GM21447 (cell line): ENCODE results near the gene MTERF4.

ENCODE experiments used
- ATAC-seq: cut with Tn5 transposase; IDR thresholded peaks from one replicate; pipeline ENCODE4 v1.9.1; 2021; ENCODE audit not compliant: unreplicated experiment

MTERF4 gene

GRCh38 chr2:241134711-241135110 is 32.6 kb upstream of the MTERF4 start:
- ATAC-seq: no peak

DNA sequence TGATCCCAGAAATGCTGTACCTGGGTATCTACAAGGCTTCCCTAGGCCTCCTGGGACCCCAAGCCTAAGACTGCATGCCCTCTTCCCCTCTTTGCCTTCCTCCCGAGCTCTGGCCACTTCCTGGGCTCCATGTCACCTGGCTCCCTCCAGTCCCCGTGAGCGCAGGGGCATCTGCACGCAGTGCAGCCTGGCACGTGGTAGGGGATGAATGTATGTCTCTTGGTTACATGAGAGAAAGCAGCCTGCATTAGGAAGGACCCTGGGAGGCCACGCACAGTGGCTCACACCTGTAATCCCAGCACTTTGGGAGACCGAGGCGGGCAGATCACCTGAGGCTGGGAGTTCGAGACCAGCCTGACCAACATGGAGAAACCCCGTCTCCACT is 31.3 kb upstream of the MTERF4 start:
- ATAC-seq: no peak

GRCh38 chr2:241132538-241133435 is 30.7 kb upstream of the MTERF4 start:
- ATAC-seq: no peak

DNA sequence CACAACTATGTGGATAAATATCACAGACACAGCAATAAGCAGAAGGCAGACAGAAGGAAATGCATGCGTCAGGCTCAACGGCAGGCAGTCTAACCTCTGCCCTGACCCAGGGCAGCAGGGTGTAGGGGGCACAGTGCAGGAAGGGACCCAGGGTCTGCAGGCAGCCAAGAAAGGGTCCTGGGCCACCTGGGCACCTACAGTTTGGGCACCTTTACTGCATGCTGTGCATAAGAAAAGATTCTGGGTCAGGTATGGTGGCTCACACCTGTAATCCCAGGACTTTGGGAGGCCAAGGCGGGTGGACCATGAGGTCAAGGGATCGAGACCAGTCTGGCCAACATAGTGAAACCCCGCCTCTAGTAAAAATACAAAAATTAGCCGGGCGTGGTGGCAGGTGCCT is 29.4 kb upstream of the MTERF4 start:
- no peak for ATAC-seq

DNA sequence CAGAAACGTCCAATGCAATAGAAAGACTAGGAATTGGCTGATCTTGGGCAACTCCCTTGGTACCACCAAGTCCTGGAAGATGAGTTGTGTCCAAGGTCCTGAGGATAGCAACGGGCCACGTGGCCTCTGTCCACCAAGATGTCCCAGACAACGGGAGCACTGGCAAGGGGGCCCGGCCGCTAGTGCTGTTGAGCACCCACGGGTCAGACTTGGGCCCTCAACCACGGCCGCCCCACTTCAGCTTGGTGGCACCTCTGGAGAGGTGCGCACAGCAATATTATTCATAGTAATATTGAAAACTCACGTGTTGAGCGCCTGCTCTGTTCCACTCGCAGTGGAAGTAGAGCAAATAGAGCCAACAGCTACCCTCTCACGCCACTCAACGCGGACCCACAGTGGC is 28.2 kb upstream of the MTERF4 start:
- no peak for ATAC-seq

- no peak for ATAC-seq
Measured at GRCh38 chr2:241129086-241129871, 27.2 kb upstream of the MTERF4 start.

GRCh38 chr2:241128266-241128665 is 26.2 kb upstream of the MTERF4 start:
- no peak for ATAC-seq

- no peak for ATAC-seq
Measured at GRCh38 chr2:241126771-241127202, 24.7 kb upstream of the MTERF4 start.

DNA sequence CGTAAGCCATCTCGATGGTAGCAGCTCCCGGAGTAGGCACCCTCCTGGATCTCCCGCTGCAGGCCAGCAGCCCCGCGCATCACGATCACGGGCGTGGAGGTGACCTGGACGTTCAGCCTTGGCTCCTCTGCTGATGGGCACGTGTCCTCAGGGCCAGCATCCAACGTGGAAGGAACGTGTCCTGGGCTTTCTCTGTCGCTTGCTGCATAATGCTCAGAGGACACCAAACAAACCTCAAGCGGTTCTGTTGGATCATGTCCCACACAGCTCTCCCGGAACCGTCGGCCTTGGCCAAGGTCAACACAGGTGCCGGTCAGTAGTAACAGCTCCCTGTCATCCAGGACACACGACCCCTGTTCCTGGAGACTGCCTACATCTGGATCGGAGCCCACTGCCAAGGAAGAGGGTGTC is 24.1 kb upstream of the MTERF4 start:
- no peak for ATAC-seq

DNA sequence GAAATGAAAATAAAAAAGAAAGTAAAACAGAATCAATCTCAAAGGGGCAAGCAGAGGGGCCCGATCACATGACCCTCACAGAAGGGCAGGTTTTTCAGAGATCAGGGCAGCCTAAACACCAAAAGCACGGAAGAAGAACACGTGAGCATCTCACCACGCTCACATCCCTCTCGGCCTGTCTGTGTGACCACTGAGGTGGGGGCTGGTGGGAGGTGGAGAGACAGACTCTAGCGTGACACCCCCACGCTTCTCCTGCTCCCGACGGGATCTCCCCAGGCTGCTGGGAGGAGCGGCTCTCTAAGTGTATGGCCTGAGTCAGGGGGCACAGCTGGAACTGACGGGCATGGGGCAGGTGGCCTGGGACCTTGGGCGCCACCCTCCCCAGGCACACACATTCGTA is 23.5 kb upstream of the MTERF4 start:
- no peak for ATAC-seq

GRCh38 chr2:241123816-241124536 is 21.9 kb upstream of the MTERF4 start:
- no peak for ATAC-seq

DNA sequence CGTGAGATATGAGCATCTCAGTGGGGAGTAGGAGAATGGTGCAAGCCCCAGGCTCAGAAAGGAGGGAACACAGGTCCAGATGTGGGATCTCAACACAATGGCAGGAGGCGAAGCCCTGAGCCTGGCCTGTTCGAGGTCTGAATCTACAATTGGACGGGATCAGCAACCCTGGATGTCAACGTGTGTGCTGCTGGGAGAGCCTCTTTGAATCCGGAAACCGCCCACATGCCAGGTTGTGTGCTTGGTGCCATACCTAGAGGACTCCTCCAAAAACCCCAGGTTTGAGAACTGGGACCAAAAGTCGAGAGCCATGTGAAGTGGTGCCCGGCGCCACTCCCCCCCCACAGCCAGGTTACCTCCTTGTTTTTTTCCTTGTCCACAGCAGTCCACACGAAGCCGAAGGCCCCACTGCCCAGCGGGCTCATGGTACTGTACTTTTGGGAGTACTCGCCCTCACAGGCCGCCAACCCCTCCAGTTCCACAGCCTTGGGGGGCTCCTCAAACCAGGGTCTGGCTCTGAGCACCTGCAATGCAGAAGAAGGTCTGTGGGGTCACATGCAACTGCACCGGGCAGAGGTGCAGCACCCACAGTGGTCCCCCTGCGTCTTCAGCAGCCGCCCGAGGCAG is 20.4 kb upstream of the MTERF4 start:
- no peak for ATAC-seq

DNA sequence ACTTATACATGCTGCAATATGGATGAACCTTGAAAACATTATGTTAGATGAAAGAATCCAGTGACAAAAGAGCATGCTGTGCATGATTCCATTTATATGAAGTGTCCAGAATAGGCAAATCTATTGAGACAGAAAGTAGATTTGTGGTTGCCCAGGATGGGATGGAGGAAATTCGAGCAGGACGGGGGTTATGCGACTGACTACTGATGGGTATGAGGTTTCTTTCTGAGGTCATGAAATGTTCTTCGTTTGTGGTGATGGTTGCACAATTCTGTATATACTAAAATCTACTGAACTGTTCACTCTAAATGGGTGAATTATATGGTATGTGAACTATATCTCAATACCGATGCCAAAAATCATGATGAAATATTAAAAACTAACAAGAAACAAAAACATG is 18.9 kb upstream of the MTERF4 start:
- no peak for ATAC-seq

GRCh38 chr2:241120440-241120839 is 18.4 kb upstream of the MTERF4 start:
- ATAC-seq: no peak

DNA sequence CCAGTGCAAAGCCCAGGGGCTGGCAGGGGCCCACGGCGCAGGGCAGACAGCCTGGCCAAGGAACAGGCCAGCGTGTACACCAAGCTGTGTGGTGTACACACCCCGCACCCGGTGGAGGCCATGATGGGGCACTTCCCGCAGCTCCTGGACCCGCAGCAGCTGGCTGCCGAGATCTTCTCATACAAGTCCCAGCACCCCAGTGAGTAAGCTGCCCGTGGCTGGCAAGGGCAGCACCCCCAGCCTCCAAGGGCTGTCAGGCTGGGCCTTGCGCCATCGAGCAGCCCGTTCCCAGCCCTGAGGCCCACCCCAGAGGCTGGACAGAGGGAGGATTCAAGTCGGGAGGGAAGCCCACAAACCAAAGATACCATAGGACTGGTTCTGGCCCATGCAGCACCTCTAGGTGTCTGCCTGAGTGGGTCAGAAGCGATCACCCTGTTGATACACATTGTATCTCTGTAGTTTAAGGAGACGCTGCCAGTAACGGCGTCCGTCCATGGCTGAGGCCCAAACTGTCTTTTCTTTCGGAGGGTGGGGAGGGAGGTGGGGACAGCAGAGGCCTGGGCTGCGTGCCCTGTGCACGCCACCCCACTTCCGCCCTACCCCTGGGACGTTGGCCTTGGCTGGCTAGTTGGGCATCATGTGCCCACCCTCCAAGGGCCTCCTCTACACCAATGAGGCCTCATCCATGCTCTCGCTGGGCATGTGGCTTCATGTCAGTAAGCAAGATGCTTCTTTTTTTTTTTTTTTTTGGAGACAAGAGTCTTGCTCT is 16.8 kb upstream of the MTERF4 start:
- ATAC-seq: no peak

- no peak for ATAC-seq
Measured at GRCh38 chr2:241116606-241117560, 14.8 kb upstream of the MTERF4 start.

- ATAC-seq: no peak
Measured at GRCh38 chr2:241115361-241115760, 13.3 kb upstream of the MTERF4 start.

DNA sequence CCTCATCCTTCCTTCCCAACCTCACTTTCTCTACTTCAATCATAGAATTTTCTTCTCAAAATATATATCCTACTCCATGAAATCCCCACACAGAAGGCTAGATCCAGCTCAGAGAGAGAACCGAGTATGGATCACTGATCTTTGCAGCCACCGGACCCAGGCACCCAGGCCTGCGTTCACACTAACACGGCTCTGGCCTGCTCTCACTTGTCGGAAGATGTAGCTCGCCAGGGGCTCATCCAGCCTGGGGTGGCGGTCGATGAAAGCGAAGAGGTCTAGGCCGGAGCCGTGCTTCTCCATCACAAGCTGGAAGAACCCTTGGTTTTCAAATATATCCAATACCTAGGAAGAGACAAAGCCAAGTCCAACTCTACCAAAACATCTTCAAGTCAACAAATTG is 12.7 kb upstream of the MTERF4 start:
- ATAC-seq: no peak

DNA sequence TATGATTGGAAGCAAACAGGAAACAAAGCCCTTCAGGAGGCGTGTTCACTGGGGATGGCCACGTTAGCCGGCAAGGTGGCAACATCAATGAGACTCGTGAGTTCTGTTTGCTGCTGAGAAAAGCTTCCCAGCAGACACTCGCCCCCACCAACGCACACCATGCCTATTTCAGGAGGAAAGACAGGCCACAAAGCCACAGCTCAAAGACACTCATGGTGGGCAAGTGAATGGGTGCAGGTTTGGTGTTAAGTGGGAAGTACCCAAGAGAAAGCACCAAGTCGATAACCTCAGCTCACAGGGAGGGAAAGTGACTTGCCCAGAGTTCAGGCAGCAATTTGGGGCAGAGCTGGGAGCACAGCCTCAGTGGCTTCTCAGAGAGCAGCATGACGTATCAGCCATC is 10.5 kb upstream of the MTERF4 start:
- no peak for ATAC-seq
